Ovary (tissue), 3 donors: ENCODE results near the gene TSC2.

ENCODE experiments used
- CTCF ChIP-seq, 3 donors: fragments of 450-650 bp in 2 of 3; fragments of 200-600 bp in 1 of 3; IDR thresholded peaks; one replicate each; pipeline versions ENCODE4 v1.5.1 to v1.8.0; 2016 to 2022; ENCODE audit warnings: antibody characterized with exemption in 3 of 3, mild to moderate bottlenecking in 1 of 3
- EP300 ChIP-seq: sonication (generic); formaldehyde crosslinking; IDR thresholded peaks from one replicate; pipeline ENCODE4 v1.6.1; 2017; ENCODE audit warnings: antibody characterized with exemption
- POLR2A ChIP-seq: fragments of 450-650 bp; IDR thresholded peaks from one replicate; pipeline ENCODE4 v1.6.1; 2017; ENCODE audit warnings: antibody characterized with exemption, mild to moderate bottlenecking, moderate library complexity
- donor health status: DM: no; HTN: no; CAD: no.

- TF ChIP-seq CTCF (IDR thresholded peaks at IDR 0.05) (no peak), EP300 (no peak), POLR2A (no peak)
Observed at GRCh38 chr16:2085669-2086068, 37.9 kb downstream of the TSC2 start.
